Adrenal gland (tissue), 12 donors: Measurements from ENCODE around the gene CCNI2. TPM values are rescaled to one million over a fixed set of nuclear protein-coding genes. Genes with fewer than 3 reads are reported as not detected.

Experiments
- DNase-seq, 7 donors: peaks; one replicate each; pipeline ENCODE4 v3.0.0-alpha.2; 2019 to 2020
- H3K27ac ChIP-seq, 5 donors: fragments of 200-600 bp; sonication (generic) in 4 of 5; 1 replicate in 3 of 5; 2 replicates in 2 of 5; pipeline versions ENCODE4 v1.5.1 to v1.8.0; 2016 to 2020; ENCODE audit warnings: mild to moderate bottlenecking in 1 of 5
- H3K27me3 ChIP-seq: fragments of 200-600 bp; 2 replicates; pipeline ENCODE4 v1.8.0; 2021
- H3K36me3 ChIP-seq, 2 donors: fragments of 200-600 bp; replicated peaks in 1 of 2; 1 replicate in 1 of 2; 2 replicates in 1 of 2; pipeline versions ENCODE4 v1.5.1 to v1.8.0; 2018 to 2022
- H3K4me1 ChIP-seq, 2 donors: fragments of 200-600 bp; replicated peaks in 1 of 2; 1 replicate in 1 of 2; 2 replicates in 1 of 2; pipeline versions ENCODE4 v1.5.1 to v1.8.0; 2018 to 2021
- H3K4me3 ChIP-seq, 4 donors: fragments of 200-600 bp; sonication (generic) in 3 of 4; one replicate each; pipeline ENCODE4 v1.5.1; 2016 to 2018
- H3K9me3 ChIP-seq, 3 donors: fragments of 200-600 bp; sonication (generic) in 1 of 3; replicated peaks in 1 of 3; 1 replicate in 2 of 3; 2 replicates in 1 of 3; pipeline versions ENCODE4 v1.5.1 to v1.8.0; 2016 to 2021
- CTCF ChIP-seq, 6 experiments: fragments of 450-650 bp in 4 of 6; fragments of 200-600 bp in 2 of 6; sonication (generic) in 1 of 6; IDR thresholded peaks; 1 replicate in 5 of 6; 2 replicates in 1 of 6; pipeline versions ENCODE4 v1.5.1 to v1.8.0; 2016 to 2021; ENCODE audit warnings: antibody characterized with exemption in 6 of 6, mild to moderate bottlenecking in 2 of 6, moderate library complexity in 1 of 6
- POLR2A ChIP-seq, 2 donors: fragments of 450-650 bp; IDR thresholded peaks; one replicate each; pipeline ENCODE4 v1.6.1; 2017; ENCODE audit warnings: antibody characterized with exemption in 2 of 2, mild to moderate bottlenecking in 2 of 2, moderate library complexity in 1 of 2
- WGBS, 4 donors: extraction: QIAGEN DNeasy Blood & Tissue Kit in 2 of 4; methylation state at CpG; one replicate each; pipeline versions ENCODE4 v1.1.5 to v1.1.7; 2013 to 2017; 5-methylcytosine and 5-hydroxymethylcytosine counted together
- intact Hi-C, 2 donors: fragments of 100-400 bp; cut with DNase I; formaldehyde crosslinking; loops; one replicate each; pipeline versions ENCODE4 v1.14.1 to v1.15.0; 2022 to 2023
- polyA plus RNA-seq, 3 donors: library from polyadenylated mRNA; stranded (reverse); fragments of 200-250 nt in 2 of 3; fragments of 350-450 nt in 1 of 3; fragmentation: Illumina TruSeq in 1 of 3; extraction: RNeasy Lipid Tissue Mini Kit (QIAGEN cat#74804) in 1 of 3; gene quantifications; one replicate each; pipeline ENCODE4 v1.2.3, GENCODE V29; 2013 to 2014
- total RNA-seq, 9 donors: library from RNA; depleted of rRNA in 4 of 9; stranded (reverse); fragments of >200 nt in 4 of 9; fragments of 120-200 nt in 1 of 9; fragmentation: NEBNext Ultra II Directional in 1 of 9; extraction: Animal tissue kit (Norgen Biotek cat#: 25700) in 1 of 9; gene quantifications; one replicate each; pipeline versions ENCODE4 v1.1.0 to v1.2.4, GENCODE V29; 2013 to 2023
- donor health status: healthy with polysubstance abuse.
- donor health status: Bipolar disorder and iron deficiency.
- donor health status: DM: yes; HTN: yes; CAD: no.
- donor health status: DM: no; HTN: no; CAD: no.
- donor health status: DM: no; HTN: no; CAD: no.
- donor health status: DM: yes; HTN: yes; CAD: no.

CCNI2 gene
- total and polyA plus RNA-seq, 12 donors = 0.08 to 0.40 (median 0.20) TPM; not detected in 5

GRCh38 chr5:132766020-132766805 lies 19.0 kb downstream of the CCNI2 start:
- H3K9me3 ChIP-seq = no peaks in the 10 kb centered on the region
- intact Hi-C loops = no loop called here
- peaks cover 0 to 10% of the 10 kb centered on the region in 2 donors for H3K4me1 ChIP-seq
- DNase-seq = no peak
- peaks cover 0 to 28% of the 10 kb centered on the region in 2 donors for H3K36me3 ChIP-seq
- no peak overlapping the region for H3K27ac ChIP-seq
- no peak overlapping the region for H3K4me3 ChIP-seq
- WGBS, 4 donors = 90 to 93% (median 91%) methylated on average over 10 to 14 of the region's 14 CpGs
- TF ChIP-seq CTCF (IDR thresholded peaks at IDR 0.05) = no peak
- TF ChIP-seq POLR2A (IDR thresholded peaks at IDR 0.05) = no peak
- H3K27me3 ChIP-seq = no peaks in the 10 kb centered on the region

GRCh38 chr5:132766806-132767055 lies 19.5 kb downstream of the CCNI2 start:
- TF ChIP-seq CTCF (IDR thresholded peaks at IDR 0.05) = no peak
- TF ChIP-seq POLR2A (IDR thresholded peaks at IDR 0.05) = no peak
- Histone ChIP-seq H3K36me3 (peaks cover 0 to 24% of the 10 kb centered on the region in 2 donors), H3K27me3 (no peaks in the 10 kb centered on the region), H3K4me3 (no peak overlapping the region), H3K4me1 (peaks cover 0 to 10% of the 10 kb centered on the region in 2 donors), H3K27ac (no peak overlapping the region), H3K9me3 (no peaks in the 10 kb centered on the region)
- intact Hi-C loops = no loop called here
- WGBS, 4 donors = 92 to 100% (median 95%) methylated on average over 1 of the region's 1 CpG
- no peak for DNase-seq

GRCh38 chr5:132767150-132767549 lies 19.9 kb downstream of the CCNI2 start:
- TF ChIP-seq POLR2A (IDR thresholded peaks at IDR 0.05) (no peak), CTCF (IDR thresholded peaks at IDR 0.05) (no peak)
- no peak for DNase-seq
- 84 to 94% (median 89%) methylated on average over 2 of the region's 2 CpGs for WGBS, 4 donors

GRCh38 chr5:132768485-132768868 lies 21.3 kb downstream of the CCNI2 start:
- H3K36me3 ChIP-seq = peaks cover 0 to 18% of the 10 kb centered on the region in 2 donors
- intact Hi-C loops = no loop called here

More at GRCh38 chr5:132767150-132767549, 19.9 kb downstream of the CCNI2 start:
- Histone ChIP-seq H3K36me3 (peaks cover 0 to 24% of the 10 kb centered on the region in 2 donors), H3K9me3 (no peaks in the 10 kb centered on the region), H3K27ac (no peak overlapping the region), H3K4me1 (peaks cover 0 to 10% of the 10 kb centered on the region in 2 donors), H3K27me3 (no peaks in the 10 kb centered on the region), H3K4me3 (no peak overlapping the region)
- intact Hi-C loops = no loop called here

More at GRCh38 chr5:132768485-132768868, 21.3 kb downstream of the CCNI2 start:
- Histone ChIP-seq H3K9me3 (no peaks in the 10 kb centered on the region), H3K4me3 (no peak overlapping the region), H3K4me1 (peaks cover 0 to 10% of the 10 kb centered on the region in 2 donors), H3K27me3 (no peaks in the 10 kb centered on the region), H3K27ac (peak overlapping the region in 1 of 5 donors; percentile 43)
- 96 to 100% (median 98%) methylated on average over 3 of the region's 3 CpGs for WGBS, 4 donors
- DNase-seq = no peak
- TF ChIP-seq CTCF (IDR thresholded peaks at IDR 0.05) (no peak), POLR2A (IDR thresholded peaks at IDR 0.05) (no peak)
